Lung (tissue), 12 donors: Measurements from ENCODE around the gene MCAT. TPM values are rescaled to one million over a fixed set of nuclear protein-coding genes. Genes with fewer than 3 reads are reported as not detected.

Source experiments
- ATAC-seq: fragments of 200-7000 bp; cut with Tn5 transposase; one replicate; pipeline ENCODE4 v1.9.1; 2020; ENCODE audit warnings: moderate number of reproducible peaks; ENCODE audit not compliant: insufficient read depth, low FRiP score
- DNase-seq, 3 donors: peaks; one replicate each; pipeline ENCODE4 v3.0.0-alpha.2; 2013 to 2017
- H3K27ac ChIP-seq, 2 donors: one replicate each; pipeline ENCODE4 v1.5.1; 2013; ENCODE audit warnings: mild to moderate bottlenecking in 2 of 2, moderate library complexity in 2 of 2, control low read depth in 1 of 2, inconsistent platforms in 1 of 2, low read depth in 1 of 2, low read length in 1 of 2
- H3K27me3 ChIP-seq, 3 donors: one replicate each; pipeline ENCODE4 v1.5.1; 2013; ENCODE audit warnings: low read length in 2 of 3; ENCODE audit not compliant: control insufficient read depth in 3 of 3, insufficient read depth in 3 of 3
- H3K36me3 ChIP-seq, 4 donors: one replicate each; pipeline ENCODE4 v1.5.1; 2013; ENCODE audit warnings: low read length in 4 of 4, mild to moderate bottlenecking in 1 of 4, moderate library complexity in 1 of 4; ENCODE audit not compliant: control insufficient read depth in 4 of 4, insufficient read depth in 4 of 4
- H3K4me1 ChIP-seq, 5 donors: one replicate each; pipeline ENCODE4 v1.5.1; 2013; ENCODE audit warnings: low read length in 5 of 5, mild to moderate bottlenecking in 2 of 5, moderate library complexity in 1 of 5; ENCODE audit not compliant: control insufficient read depth in 5 of 5, insufficient read depth in 5 of 5
- H3K4me3 ChIP-seq: one replicate; pipeline ENCODE4 v1.5.1; 2013; ENCODE audit warnings: mild to moderate bottlenecking, control low read depth, moderate library complexity
- H3K9ac ChIP-seq, 2 donors: one replicate each; pipeline ENCODE4 v1.5.1; 2013; ENCODE audit warnings: low read length in 2 of 2, control low read depth in 1 of 2; ENCODE audit not compliant: insufficient read depth in 1 of 2
- H3K9me3 ChIP-seq, 4 donors: one replicate each; pipeline ENCODE4 v1.5.1; 2013; ENCODE audit warnings: low read length in 3 of 4, mild to moderate bottlenecking in 1 of 4, moderate library complexity in 1 of 4; ENCODE audit not compliant: control insufficient read depth in 4 of 4, insufficient read depth in 3 of 4
- WGBS, 2 donors: extraction: QIAGEN DNeasy Blood & Tissue Kit; methylation state at CpG; one replicate each; pipeline ENCODE4 v1.1.7; 2013; 5-methylcytosine and 5-hydroxymethylcytosine counted together
- polyA plus RNA-seq, 2 donors: library from polyadenylated mRNA; stranded (reverse); fragments of 200-250 nt; gene quantifications; one replicate each; pipeline ENCODE4 v1.2.1, GENCODE V29; 2013
- total RNA-seq, 2 donors: library from RNA; depleted of rRNA in 1 of 2; stranded (reverse); fragments of >200 nt in 1 of 2; gene quantifications; one replicate each; pipeline ENCODE4 v1.2.1, GENCODE V29; 2014 to 2021
- TF ChIP-seq, protein P1 (sequence below): IDR thresholded peaks from 2 replicates; pipeline ENCODE4 v1.5.1; 2012; ENCODE audit warnings: mild to moderate bottlenecking; ENCODE audit errors: control extremely low read depth, extremely low read depth
- donor health status: control.
- donor health status: control.
- donor health status: Bipolar disorder and iron deficiency.
- donor health status: healthy.
- donor health status: DM: yes; HTN: yes; CAD: no.

Gene MCAT
- total and polyA plus RNA-seq, 4 donors, result 15.6 to 23.9 (median 21.0) TPM

DNA sequence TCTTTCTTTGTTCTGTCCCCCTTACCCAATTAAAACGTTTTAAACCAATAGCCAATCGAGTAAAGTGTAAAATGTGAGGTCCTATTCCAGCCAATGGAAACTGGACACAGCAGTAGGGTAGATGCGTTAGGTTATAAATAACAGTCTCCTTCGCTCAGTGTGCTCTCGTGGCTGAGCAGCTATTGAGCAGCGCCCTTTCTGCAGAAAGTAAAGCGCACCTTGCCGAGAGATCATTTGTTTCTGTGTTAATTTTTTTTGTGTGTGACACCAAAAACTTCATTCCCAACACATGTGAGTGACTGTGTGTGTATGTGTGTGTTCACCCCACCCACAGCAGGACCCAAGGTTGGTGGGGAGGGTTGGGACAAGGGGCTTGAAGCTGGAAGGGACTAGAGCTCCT is 46.8 kb downstream of the MCAT start:
- no peak overlapping the region for H3K27ac ChIP-seq
- TF ChIP-seq, protein P1, sequence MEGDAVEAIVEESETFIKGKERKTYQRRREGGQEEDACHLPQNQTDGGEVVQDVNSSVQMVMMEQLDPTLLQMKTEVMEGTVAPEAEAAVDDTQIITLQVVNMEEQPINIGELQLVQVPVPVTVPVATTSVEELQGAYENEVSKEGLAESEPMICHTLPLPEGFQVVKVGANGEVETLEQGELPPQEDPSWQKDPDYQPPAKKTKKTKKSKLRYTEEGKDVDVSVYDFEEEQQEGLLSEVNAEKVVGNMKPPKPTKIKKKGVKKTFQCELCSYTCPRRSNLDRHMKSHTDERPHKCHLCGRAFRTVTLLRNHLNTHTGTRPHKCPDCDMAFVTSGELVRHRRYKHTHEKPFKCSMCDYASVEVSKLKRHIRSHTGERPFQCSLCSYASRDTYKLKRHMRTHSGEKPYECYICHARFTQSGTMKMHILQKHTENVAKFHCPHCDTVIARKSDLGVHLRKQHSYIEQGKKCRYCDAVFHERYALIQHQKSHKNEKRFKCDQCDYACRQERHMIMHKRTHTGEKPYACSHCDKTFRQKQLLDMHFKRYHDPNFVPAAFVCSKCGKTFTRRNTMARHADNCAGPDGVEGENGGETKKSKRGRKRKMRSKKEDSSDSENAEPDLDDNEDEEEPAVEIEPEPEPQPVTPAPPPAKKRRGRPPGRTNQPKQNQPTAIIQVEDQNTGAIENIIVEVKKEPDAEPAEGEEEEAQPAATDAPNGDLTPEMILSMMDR, result no peak
- peaks cover 0 to 5% (median 2%) of the 10 kb centered on the region in 4 donors for H3K9me3 ChIP-seq
- no peak overlapping the region for H3K4me3 ChIP-seq
- H3K4me1 ChIP-seq, result peaks cover 0 to 4% (median 0%) of the 10 kb centered on the region in 5 donors
- no peak for ATAC-seq
- 83 to 94% methylated on average over 8 of the region's 8 CpGs for WGBS, 2 donors
- peaks cover 0 to 2% (median 0%) of the 10 kb centered on the region in 3 donors for H3K27me3 ChIP-seq
- DNase-seq, result no peak
- no peaks in the 10 kb centered on the region for H3K36me3 ChIP-seq
- no peak overlapping the region for H3K9ac ChIP-seq

DNA sequence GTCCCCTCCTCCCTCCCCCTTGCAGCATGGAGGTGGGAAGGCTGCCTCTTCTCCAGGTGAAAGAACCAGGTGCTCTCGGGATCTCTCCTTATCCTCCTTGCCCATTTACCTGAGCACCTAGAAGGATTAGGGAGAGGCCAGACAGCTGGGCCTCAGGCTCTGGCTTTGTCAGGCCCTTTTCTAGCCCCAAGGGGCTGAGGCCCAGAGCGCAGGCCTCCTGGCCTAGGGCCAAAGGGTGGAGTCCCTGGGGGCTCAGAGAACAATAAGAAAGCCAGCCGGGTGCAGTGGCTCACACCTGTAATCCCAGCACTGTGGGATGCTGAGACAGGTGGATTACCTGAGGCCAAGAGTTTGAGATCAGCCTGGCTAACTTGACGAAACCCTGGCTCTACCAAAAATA is 48.6 kb downstream of the MCAT start:
- WGBS, 2 donors, result 74 to 83% methylated on average over 4 of the region's 4 CpGs
- peaks cover 0 to 5% (median 2%) of the 10 kb centered on the region in 4 donors for H3K9me3 ChIP-seq
- DNase-seq (no peak), ATAC-seq (no peak)
- no peak overlapping the region for H3K4me3 ChIP-seq
- no peaks in the 10 kb centered on the region for H3K36me3 ChIP-seq
- H3K27ac ChIP-seq, result no peak overlapping the region
- H3K4me1 ChIP-seq, result no peaks in the 10 kb centered on the region
- peaks cover 0 to 2% (median 0%) of the 10 kb centered on the region in 3 donors for H3K27me3 ChIP-seq
- H3K9ac ChIP-seq, result no peak overlapping the region
- TF ChIP-seq, protein P1, result no peak

DNA sequence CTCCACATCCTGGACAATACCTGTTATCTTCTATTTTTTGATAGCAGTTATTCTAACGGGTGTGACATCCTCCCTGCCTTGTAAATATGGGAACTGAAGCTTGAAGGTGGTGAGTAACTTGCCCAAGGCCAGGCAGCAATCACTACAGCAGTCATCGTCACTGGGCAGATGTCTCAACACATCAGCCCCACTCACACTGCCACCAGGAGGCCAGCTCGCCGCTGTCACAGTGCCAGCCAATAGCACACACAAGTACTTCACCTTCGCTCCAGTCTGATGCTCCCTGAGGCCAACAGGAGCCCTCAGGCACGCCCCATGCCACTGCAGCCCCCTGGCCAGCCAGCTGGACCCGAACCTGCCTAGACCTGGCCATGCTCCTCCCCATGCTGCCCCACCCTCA is 49.1 kb downstream of the MCAT start:
- TF ChIP-seq, protein P1, result no peak
- no peak for DNase-seq
- WGBS, 2 donors, result 61 to 63% methylated on average over 7 of the region's 7 CpGs

DNA sequence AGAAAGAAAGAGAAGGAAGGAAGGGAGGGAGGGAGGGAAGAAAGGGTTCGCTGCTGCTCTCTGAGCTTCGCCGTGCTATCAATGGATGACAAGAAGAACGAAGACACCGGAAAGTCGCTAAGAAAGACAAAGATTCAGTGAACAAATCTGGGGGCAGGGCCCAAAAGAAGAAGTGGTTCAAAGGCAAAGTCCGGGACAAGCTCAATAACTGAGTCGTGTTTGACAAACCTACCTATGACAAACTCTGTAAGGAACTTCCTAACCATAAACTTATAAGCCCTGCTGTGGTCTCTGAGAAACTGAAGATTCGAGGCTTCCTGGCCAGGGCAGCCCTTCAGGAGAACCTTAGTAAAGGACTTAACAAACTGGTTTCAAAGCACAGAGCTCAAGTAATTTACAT is 51.1 kb downstream of the MCAT start:
- no peak overlapping the region for H3K4me3 ChIP-seq
- DNase-seq (no peak), ATAC-seq (no peak)
- no peak overlapping the region for H3K9ac ChIP-seq
- TF ChIP-seq, protein P1, result no peak
- H3K36me3 ChIP-seq, result no peaks in the 10 kb centered on the region
- H3K27ac ChIP-seq, result no peak overlapping the region
- 37 to 50% methylated on average over 9 of the region's 9 CpGs for WGBS, 2 donors
- peaks cover 0 to 5% (median 2%) of the 10 kb centered on the region in 4 donors for H3K9me3 ChIP-seq
- peaks cover 0 to 2% (median 0%) of the 10 kb centered on the region in 3 donors for H3K27me3 ChIP-seq
- H3K4me1 ChIP-seq, result peaks cover 0 to 5% (median 0%) of the 10 kb centered on the region in 5 donors

More for the DNA sequence above, 49.1 kb downstream of the MCAT start:
- peaks cover 0 to 5% (median 2%) of the 10 kb centered on the region in 4 donors for H3K9me3 ChIP-seq
- H3K4me1 ChIP-seq, result no peaks in the 10 kb centered on the region
- H3K36me3 ChIP-seq, result no peaks in the 10 kb centered on the region
- H3K27ac ChIP-seq, result no peak overlapping the region
- no peak overlapping the region for H3K9ac ChIP-seq
- peaks cover 0 to 2% (median 0%) of the 10 kb centered on the region in 3 donors for H3K27me3 ChIP-seq
- H3K4me3 ChIP-seq, result no peak overlapping the region
- no peak for ATAC-seq
